Loucy (cell line): ENCODE measurements around the gene EBPL.

ENCODE experiments used
- H2AFZ ChIP-seq: fragments of 200-600 bp; sonication (generic); 2 replicates; pipeline ENCODE4 v1.6.0; 2016; ENCODE audit warnings: antibody characterized with exemption, mild to moderate bottlenecking, low read length, moderate library complexity
- H3F3A ChIP-seq: fragments of 200-600 bp; 2 replicates; pipeline ENCODE4 v1.6.0; 2016; ENCODE audit warnings: antibody characterized with exemption, low read depth, mild to moderate bottlenecking
- H3K27me3 ChIP-seq: fragments of 200-600 bp; sonication (generic); 2 replicates; pipeline ENCODE4 v1.6.1; 2014; ENCODE audit warnings: low read length, mild to moderate bottlenecking; ENCODE audit not compliant: insufficient read depth, poor library complexity, severe bottlenecking
- H3K36me3 ChIP-seq: fragments of 200-600 bp; sonication (generic); 2 replicates; pipeline ENCODE4 v1.6.1; 2016; ENCODE audit warnings: low read length; ENCODE audit not compliant: insufficient read depth
- H3K4me1 ChIP-seq: fragments of 200-600 bp; sonication (generic); 2 replicates; pipeline ENCODE4 v1.5.1; 2014; ENCODE audit warnings: low read length, mild to moderate bottlenecking; ENCODE audit not compliant: insufficient read depth, poor library complexity, severe bottlenecking
- H3K4me2 ChIP-seq: fragments of 200-600 bp; sonication (generic); 2 replicates; pipeline ENCODE4 v1.6.0; 2014; ENCODE audit warnings: antibody characterized with exemption, low read length, low read depth, mild to moderate bottlenecking; ENCODE audit not compliant: poor library complexity, severe bottlenecking
- H3K4me3 ChIP-seq: fragments of 200-600 bp; sonication (generic); 2 replicates; pipeline ENCODE4 v1.5.1; 2014; ENCODE audit warnings: low read length, mild to moderate bottlenecking, mixed read lengths; ENCODE audit not compliant: poor library complexity, severe bottlenecking
- H3K79me2 ChIP-seq: fragments of 200-600 bp; sonication (generic); 2 replicates; pipeline ENCODE4 v1.6.1; 2014; ENCODE audit warnings: low read length; ENCODE audit not compliant: insufficient read depth
- H3K9ac ChIP-seq: fragments of 200-600 bp; sonication (generic); 2 replicates; pipeline ENCODE4 v1.6.0; 2014; ENCODE audit warnings: mild to moderate bottlenecking, low read depth, low read length, moderate library complexity; ENCODE audit not compliant: poor library complexity, severe bottlenecking
- H3K9me2 ChIP-seq: fragments of 200-600 bp; sonication (generic); replicated peaks from 2 replicates; pipeline ENCODE4 v1.6.1; 2016; ENCODE audit warnings: low read depth, low read length, mixed read lengths
- H3K9me3 ChIP-seq: fragments of 200-600 bp; sonication (generic); 2 replicates; pipeline ENCODE4 v1.6.1; 2014; ENCODE audit warnings: mild to moderate bottlenecking, antibody characterized with exemption, low read length, low read depth; ENCODE audit not compliant: insufficient read depth
- H4K20me1 ChIP-seq: fragments of 200-600 bp; sonication (generic); 2 replicates; pipeline ENCODE4 v1.6.0; 2014; ENCODE audit warnings: antibody characterized with exemption, low read length, mild to moderate bottlenecking; ENCODE audit not compliant: insufficient read depth, poor library complexity, severe bottlenecking
- CTCF ChIP-seq: fragments of 200-600 bp; sonication (generic); conservative IDR thresholded peaks from 2 replicates; pipeline ENCODE4 v1.5.1; 2014; ENCODE audit warnings: mild to moderate bottlenecking, antibody characterized with exemption, low read length
- EZH2phosphoT487 ChIP-seq: fragments of 200-600 bp; IDR thresholded peaks from 2 replicates; pipeline ENCODE4 v1.6.1; 2018; ENCODE audit warnings: antibody characterized with exemption, mild to moderate bottlenecking, moderate library complexity, borderline replicate concordance

Gene EBPL

GRCh38 chr13:49693191-49693733 lies 2.0 kb upstream of the EBPL start:
- Histone ChIP-seq H3K9me2 (no peaks in the 10 kb centered on the region), H3K4me3 (no peak overlapping the region), H3K9ac (no peak overlapping the region), H2AFZ (no peak overlapping the region), H3K79me2 (peaks cover 25% of the 10 kb centered on the region), H3K27me3 (no peaks in the 10 kb centered on the region), H3K9me3 (no peaks in the 10 kb centered on the region), H3K36me3 (no peaks in the 10 kb centered on the region; the same call in 1 of the 2 replicates), H3F3A (peaks cover 8% of the 10 kb centered on the region), H4K20me1 (peaks cover 21% of the 10 kb centered on the region), H3K4me2 (peak overlapping the region; percentile 10), H3K4me1 (peaks cover 44% of the 10 kb centered on the region)
- TF ChIP-seq EZH2phosphoT487 (no peak; the same call in 1 of the 2 replicates), CTCF (no peak)

GRCh38 chr13:49690133-49690994 lies 922 bp downstream of the EBPL start:
- Histone ChIP-seq H3K9me3 (no peaks in the 10 kb centered on the region), H3K9ac (peak overlapping the region; percentile 86), H3K4me2 (peak overlapping the region; percentile 92), H3F3A (peaks cover 8% of the 10 kb centered on the region), H3K9me2 (no peaks in the 10 kb centered on the region), H3K4me3 (peak overlapping the region; percentile 88), H3K27me3 (no peaks in the 10 kb centered on the region), H2AFZ (peak overlapping the region; percentile 88), H3K79me2 (peaks cover 52% of the 10 kb centered on the region), H4K20me1 (peaks cover 29% of the 10 kb centered on the region), H3K4me1 (peaks cover 62% of the 10 kb centered on the region), H3K36me3 (no peaks in the 10 kb centered on the region)
- no peak for TF ChIP-seq EZH2phosphoT487
- no peak for TF ChIP-seq CTCF

GRCh38 chr13:49683489-49683888 lies 7.8 kb downstream of the EBPL start:
- H3K36me3 ChIP-seq = no peaks in the 10 kb centered on the region
- peaks cover 34% of the 10 kb centered on the region for H3K4me1 ChIP-seq
- H3K9me3 ChIP-seq = no peaks in the 10 kb centered on the region
- no peak overlapping the region for H3K9ac ChIP-seq
- H2AFZ ChIP-seq = no peak overlapping the region
- H4K20me1 ChIP-seq = peaks cover 42% of the 10 kb centered on the region
- no peaks in the 10 kb centered on the region for H3K27me3 ChIP-seq
- H3K4me3 ChIP-seq = no peak overlapping the region
- peak overlapping the region; percentile 44 for H3K4me2 ChIP-seq
- no peak for TF ChIP-seq CTCF
- no peak for TF ChIP-seq EZH2phosphoT487
- no peaks in the 10 kb centered on the region for H3K9me2 ChIP-seq
- peaks cover 78% of the 10 kb centered on the region for H3K79me2 ChIP-seq
- no peaks in the 10 kb centered on the region for H3F3A ChIP-seq
